Fibroblast of gingiva (primary cell): ENCODE data around the gene HRAS.
"Not testable (repeated sequence)": the region's sequence is repeated elsewhere in the genome, so short reads cannot be mapped to it uniquely, and the experiment has no call there.

Experiments
- DNase-seq: peaks from one replicate; pipeline ENCODE4 v3.0.0-alpha.2; 2011; ENCODE audit warnings: low read depth

Gene HRAS

GRCh38 chr11:532986-533585 lies 2.3 kb downstream of the HRAS start:
- DNase-seq = no peak

GRCh38 chr11:532527-532985 lies 2.8 kb downstream of the HRAS start:
- no peak for DNase-seq

- no peak for DNase-seq
Observed at GRCh38 chr11:531919-532526, 3.4 kb downstream of the HRAS start.

DNA sequence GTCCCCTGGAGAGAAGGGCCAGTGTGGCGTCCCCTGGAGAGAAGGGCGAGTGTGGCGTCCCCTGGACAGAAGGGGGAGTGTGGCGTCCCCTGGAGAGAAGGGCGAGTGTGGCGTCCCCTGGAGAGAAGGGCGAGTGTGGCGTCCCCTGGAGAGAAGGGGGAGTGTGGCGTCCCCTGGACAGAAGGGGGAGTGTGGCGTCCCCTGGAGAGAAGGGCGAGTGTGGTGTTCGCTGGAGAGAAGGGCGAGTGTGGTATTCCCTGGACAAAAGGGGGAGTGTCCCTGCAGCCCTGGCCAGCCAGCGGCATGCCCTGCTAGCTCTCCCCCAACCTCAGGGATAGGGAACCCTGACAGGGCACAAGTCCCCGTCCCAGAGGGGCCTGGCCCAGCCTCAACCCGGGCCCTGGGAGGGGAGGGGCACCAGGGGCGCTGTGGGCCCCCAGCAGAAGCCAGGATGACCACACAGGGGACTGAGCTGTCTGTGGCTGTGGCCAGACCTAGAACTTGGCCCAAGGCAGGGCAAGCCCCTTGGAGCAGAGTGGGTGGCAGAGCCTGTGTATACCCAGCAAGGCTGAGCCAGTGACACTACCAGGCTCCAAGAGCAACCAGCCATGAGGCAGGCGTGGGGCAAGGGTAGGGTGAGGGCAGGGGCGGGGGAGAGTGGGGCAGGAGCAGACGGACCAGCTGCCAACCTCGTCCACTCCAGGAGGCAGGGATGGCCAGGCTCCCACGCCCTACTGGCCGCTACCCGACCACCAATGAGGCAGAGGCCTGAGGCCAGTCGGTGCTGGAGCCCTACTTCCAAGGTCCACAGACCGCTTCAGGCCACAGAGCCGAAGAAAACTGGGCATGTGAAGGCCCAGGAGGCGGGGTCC lies 4.2 kb downstream of the HRAS start:
- no peak for DNase-seq

GRCh38 chr11:529728-530411 lies 5.5 kb downstream of the HRAS start:
- no peak for DNase-seq

DNA sequence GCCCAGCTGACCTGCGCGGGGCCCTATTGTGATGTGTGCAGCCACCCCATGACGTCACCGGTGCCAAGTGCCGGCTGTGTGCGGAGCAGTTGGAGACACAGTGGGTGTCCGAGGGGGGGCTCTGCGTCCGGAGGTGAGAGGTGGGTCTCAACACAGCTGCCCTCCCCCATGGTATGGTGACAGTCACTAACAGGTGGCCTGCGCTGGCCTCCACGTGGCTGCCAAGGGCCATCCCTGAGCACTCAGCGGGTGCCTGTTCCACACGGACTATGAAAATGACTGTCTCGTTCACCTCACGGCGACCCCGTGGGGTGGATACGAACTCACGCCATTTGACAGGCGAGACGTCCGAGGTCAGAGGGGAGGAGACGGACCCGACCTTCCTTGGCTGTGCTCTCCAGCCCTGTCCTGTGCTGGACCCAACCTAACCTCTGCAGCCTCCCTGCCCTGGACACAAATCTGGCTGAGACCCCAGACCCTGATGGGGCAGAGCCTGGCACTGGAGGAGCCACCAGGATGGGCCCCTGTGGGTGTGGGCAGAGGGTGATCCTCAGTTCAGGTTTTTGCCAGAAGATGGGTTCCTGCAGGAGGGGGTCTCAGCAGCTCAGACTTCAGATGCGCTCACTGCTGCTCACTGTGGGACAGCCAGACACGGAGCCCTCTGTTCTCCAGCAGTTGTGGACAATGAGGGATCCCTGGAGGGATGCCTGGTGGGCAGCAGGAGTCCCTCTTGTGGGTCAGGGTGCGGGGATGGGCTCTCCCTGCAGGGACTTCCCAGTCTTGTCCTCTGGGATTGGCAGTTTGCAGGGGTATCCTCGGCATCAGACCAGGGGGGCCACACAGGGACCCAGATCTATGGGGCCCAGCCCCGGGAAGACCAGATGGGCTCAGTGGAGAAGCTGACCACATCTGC lies 6.3 kb downstream of the HRAS start:
- DNase-seq = no peak

DNA sequence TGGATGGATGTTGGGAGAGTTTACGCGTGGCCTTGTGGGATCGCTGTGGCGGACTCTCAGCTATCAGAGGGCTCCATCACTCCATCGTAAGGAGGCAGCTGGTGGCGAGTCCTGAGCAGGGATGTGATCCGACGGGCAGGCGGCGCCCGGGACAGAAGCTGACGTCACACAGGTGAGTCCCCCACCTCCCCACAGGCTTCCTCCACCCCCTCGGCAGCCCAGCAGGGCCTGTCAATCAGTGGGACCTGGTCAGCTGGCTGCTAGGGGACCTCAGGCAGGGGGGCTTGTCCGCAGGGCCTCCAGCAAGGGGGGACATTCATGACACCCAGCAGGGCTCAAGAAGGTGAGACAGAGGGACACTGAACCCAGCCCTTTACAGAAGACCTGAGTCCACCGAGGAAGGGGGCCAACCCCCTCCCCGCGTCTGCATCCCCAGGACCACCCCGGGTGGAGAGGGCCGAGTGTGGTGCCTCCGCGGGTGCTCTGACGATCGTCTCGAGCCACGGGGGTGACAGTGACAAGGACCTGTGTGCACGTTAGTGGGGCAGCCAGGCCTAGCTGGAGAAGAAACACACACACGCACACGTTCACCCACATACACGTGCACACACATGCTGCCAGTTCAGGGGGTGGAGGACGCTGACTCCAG lies 7.1 kb downstream of the HRAS start:
- no peak for DNase-seq

DNA sequence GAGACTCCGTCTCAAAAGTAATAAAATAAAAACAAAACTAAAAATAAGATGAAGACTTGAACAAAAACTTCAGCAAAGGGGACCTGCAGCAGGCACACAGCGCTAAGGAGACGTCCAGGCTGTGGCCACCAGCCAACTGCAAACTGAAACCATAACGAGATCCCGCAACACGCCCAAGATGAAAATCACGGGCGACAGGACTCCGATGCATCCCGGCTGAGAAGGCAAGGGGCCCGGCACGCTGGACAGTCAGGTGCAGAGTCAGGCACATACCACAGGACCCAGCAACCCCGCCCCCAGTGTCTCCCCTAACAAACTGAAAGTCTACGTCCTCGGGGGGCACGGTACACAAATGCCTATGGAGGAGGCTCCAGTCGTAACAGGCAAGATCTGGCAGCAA lies 9.2 kb downstream of the HRAS start:
- DNase-seq = no peak

DNA sequence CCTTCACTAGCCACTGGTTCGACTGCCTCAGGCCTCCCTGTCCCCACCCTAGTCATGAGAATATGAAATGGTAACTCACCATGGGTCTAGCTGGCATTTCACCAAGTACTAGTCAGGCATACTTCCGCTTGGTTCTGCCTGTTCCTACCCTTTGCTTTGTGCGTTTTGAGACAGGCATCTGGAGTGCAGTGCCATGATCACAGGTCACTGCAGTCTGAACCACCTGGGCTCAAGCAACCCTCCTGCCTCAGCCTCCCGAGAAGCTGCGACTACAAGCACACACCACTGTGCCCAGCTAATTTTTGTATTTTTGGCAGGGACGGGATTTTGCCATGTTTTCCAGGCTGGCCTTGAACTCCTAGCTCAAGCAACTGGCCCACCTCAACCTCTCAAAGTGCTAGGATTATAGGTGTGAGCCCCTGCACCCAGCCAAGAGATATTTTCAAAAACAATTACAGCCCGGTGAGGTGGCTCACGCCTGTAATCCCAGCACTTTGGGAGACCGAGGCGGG lies 14.1 kb downstream of the HRAS start:
- no peak for DNase-seq

GRCh38 chr11:520428-521176 lies 14.8 kb downstream of the HRAS start:
- no peak for DNase-seq

DNA sequence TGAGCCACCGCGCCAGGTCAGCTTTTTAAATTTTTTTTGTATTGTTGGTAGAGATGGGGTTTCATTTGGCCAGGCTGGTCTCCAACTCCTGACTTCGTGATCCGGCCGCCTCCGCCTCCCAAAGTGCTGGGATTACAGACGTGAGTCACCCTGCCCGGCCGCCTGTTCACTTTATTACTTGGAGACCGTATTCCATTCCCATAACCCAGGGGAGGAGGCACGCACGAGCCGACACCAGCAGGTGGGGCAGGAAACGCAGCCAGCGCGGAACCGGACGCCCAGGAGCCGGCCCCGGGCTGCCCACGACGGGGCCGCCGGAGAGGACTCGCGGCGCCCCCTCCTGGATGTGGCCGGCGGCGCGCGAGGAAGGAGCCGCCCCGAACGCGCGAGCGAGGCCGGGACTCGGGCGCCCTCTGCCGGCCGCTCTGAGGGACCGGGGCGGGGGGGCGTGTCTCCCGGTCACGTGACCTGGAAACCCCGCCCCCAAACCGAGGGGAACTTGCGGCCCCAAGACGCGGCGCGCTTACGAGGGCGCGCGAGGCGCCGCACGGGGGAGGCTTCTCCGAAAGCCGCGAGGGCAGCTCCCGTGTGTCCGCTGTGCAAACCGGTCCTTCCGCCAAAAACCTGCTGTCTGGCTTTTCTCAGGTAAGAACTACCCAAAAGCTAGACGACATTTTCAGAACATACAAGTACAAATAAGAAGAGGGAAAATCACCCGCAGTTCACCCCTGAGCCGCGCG lies 16.7 kb downstream of the HRAS start:
- peak; percentile 94 for DNase-seq

GRCh38 chr11:516918-517685 lies 18.3 kb downstream of the HRAS start:
- DNase-seq = not testable (repeated sequence)

GRCh38 chr11:516400-516799 lies 19.0 kb downstream of the HRAS start:
- no peak for DNase-seq

DNA sequence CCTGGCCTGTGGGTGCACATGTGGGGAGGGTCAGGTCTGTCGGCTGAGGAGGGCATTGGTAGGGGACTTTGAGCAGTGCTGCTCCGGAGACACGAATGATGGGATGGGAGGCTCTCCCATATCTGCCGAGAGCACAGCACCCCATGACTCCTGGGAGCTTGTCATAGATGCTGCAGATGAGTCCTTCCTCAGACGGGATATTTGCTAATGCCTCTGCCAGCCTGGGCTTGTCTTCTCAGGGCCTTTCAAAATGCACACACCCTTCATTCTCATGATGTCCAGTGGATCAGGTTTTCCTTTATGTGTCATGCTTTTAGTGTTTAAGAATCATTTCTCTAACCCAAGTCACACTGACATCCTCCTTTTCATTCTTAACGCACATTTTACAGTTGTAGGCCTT lies 20.2 kb downstream of the HRAS start:
- no peak for DNase-seq

DNA sequence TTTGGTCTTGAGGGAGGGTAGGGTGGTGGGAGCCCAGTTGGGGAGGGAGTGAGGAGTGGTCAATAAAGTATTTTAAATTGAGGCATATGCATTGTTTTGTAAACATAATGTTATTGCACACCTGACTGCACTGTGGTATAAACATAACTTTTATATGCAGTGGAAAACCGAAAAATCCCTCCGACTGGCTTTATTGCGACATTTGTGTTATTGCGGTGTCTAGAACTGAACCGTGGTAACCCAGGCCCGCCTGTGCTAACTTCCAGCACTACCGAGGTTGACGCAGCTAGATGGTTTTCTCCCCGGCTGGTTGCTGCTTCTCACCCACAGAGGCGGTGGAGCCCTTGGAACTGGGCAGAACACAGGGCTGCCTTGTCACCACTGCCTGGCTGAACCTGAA lies 20.8 kb downstream of the HRAS start:
- DNase-seq = no peak

DNA sequence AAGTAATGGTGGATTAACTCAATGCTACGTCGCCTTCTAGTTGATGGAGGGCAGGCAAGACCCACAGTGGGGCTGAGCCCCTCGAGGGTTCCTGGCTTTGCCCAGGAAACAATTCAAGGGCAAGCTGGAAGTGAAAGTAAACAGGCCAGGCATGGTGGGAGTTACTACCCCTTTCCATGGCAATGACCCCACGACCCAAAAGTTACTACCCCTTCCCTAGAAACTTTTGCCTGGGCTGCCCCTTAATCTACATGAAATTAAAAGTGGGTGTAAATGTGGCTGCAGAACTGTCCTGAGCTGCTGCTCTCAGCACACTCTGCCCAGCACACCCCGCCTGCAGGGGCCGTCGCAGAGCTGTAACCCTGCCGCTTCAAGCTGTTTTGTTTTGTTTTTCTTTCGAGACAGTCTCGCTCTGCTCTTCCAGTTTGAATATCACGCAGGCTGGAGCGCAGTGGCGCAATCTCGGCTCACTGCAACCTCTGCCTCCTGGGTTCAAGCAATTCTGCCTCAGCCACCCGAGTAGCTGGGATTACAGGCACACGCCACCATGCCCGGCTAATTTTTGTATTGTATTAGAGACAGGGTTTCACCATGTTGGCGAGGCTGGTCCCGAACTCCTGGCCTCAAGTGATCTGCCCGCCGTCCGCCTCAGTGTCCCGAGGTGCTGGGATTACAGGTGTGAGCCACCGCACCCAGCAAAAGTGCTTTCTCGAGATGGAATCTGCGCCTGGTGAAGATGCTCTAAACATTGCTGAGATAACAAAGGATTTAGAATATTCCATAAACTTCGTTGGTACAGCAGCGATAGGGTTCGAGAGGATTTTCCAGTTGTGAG lies 22.4 kb downstream of the HRAS start:
- DNase-seq = no peak

- DNase-seq = no peak
Observed at GRCh38 chr11:508956-509355, 26.4 kb downstream of the HRAS start.
